Measurements from ENCODE around the gene KIN.
"Not testable (repeated sequence)": the region's sequence is repeated elsewhere in the genome, so short reads cannot be mapped to it uniquely, and the experiment has no call there.

The KIN gene

GRCh38 chr10:7802606-7803005, 14.8 kb upstream of the KIN start:
- in situ Hi-C loops (cut with MboI; ENCODE audit: low pct_unique_long_range_greater_than_20kb, low sequenced_read_pairs): no loop called here
- DNase-seq: no peak

- in situ Hi-C loops (cut with MboI; ENCODE audit: low pct_unique_long_range_greater_than_20kb, low sequenced_read_pairs): no loop called here
- no peak for DNase-seq
Observed at GRCh38 chr10:7797582-7797981, 9.8 kb upstream of the KIN start.

GRCh38 chr10:7795605-7796004, 7.8 kb upstream of the KIN start:
- in situ Hi-C loops (cut with MboI; ENCODE audit: low pct_unique_long_range_greater_than_20kb, low sequenced_read_pairs): no loop called here
- DNase-seq: no peak

GRCh38 chr10:7794251-7795026, 6.6 kb upstream of the KIN start:
- in situ Hi-C loops (cut with MboI; ENCODE audit: low pct_unique_long_range_greater_than_20kb, low sequenced_read_pairs): no loop called here
- DNase-seq: no peak

- in situ Hi-C loops (cut with MboI; ENCODE audit: low pct_unique_long_range_greater_than_20kb, low sequenced_read_pairs): no loop called here
- no peak for DNase-seq
Observed at GRCh38 chr10:7792541-7792940, 4.7 kb upstream of the KIN start.

GRCh38 chr10:7789390-7789789, 1.6 kb upstream of the KIN start:
- no peak for DNase-seq
- in situ Hi-C loops (cut with MboI; ENCODE audit: low pct_unique_long_range_greater_than_20kb, low sequenced_read_pairs): no loop called here

- no peak for DNase-seq
- in situ Hi-C loops (cut with MboI; ENCODE audit: low pct_unique_long_range_greater_than_20kb, low sequenced_read_pairs): no loop called here
Observed at GRCh38 chr10:7788639-7789286, 970 bp upstream of the KIN start.

- in situ Hi-C loops (cut with MboI; ENCODE audit: low pct_unique_long_range_greater_than_20kb, low sequenced_read_pairs): no loop called here
- no peak for DNase-seq
Observed at GRCh38 chr10:7787150-7787856, 490 bp downstream of the KIN start.

GRCh38 chr10:7786430-7786829, 1.4 kb downstream of the KIN start:
- no peak for DNase-seq
- in situ Hi-C loops (cut with MboI; ENCODE audit: low pct_unique_long_range_greater_than_20kb, low sequenced_read_pairs): no loop called here

GRCh38 chr10:7782194-7782593, 5.6 kb downstream of the KIN start:
- DNase-seq; in situ Hi-C loops (cut with MboI; ENCODE audit: low pct_unique_long_range_greater_than_20kb, low sequenced_read_pairs): not testable (repeated sequence)

GRCh38 chr10:7776777-7777176, 11.0 kb downstream of the KIN start:
- DNase-seq: no peak
- in situ Hi-C loops (cut with MboI; ENCODE audit: low pct_unique_long_range_greater_than_20kb, low sequenced_read_pairs): no loop called here

- in situ Hi-C loops (cut with MboI; ENCODE audit: low pct_unique_long_range_greater_than_20kb, low sequenced_read_pairs): no loop called here
- no peak for DNase-seq
Observed at GRCh38 chr10:7773845-7774801, 13.7 kb downstream of the KIN start.

GRCh38 chr10:7768417-7768816, 19.4 kb downstream of the KIN start:
- DNase-seq: no peak
- in situ Hi-C loops (cut with MboI; ENCODE audit: low pct_unique_long_range_greater_than_20kb, low sequenced_read_pairs): no loop called here

GRCh38 chr10:7767209-7767608, 20.6 kb downstream of the KIN start:
- in situ Hi-C loops (cut with MboI; ENCODE audit: low pct_unique_long_range_greater_than_20kb, low sequenced_read_pairs): no loop called here
- no peak for DNase-seq

GRCh38 chr10:7766241-7766640, 21.6 kb downstream of the KIN start:
- in situ Hi-C loops (cut with MboI; ENCODE audit: low pct_unique_long_range_greater_than_20kb, low sequenced_read_pairs): no loop called here
- DNase-seq: no peak

- in situ Hi-C loops (cut with MboI; ENCODE audit: low pct_unique_long_range_greater_than_20kb, low sequenced_read_pairs): no loop called here
- peak; percentile 30 for DNase-seq
Observed at GRCh38 chr10:7763929-7764328, 23.9 kb downstream of the KIN start.

GRCh38 chr10:7756360-7756992, 31.3 kb downstream of the KIN start:
- in situ Hi-C loops (cut with MboI; ENCODE audit: low pct_unique_long_range_greater_than_20kb, low sequenced_read_pairs): no loop called here
- peak; percentile 60 for DNase-seq

- no peak for DNase-seq
- in situ Hi-C loops (cut with MboI; ENCODE audit: low pct_unique_long_range_greater_than_20kb, low sequenced_read_pairs): no loop called here
Observed at GRCh38 chr10:7755103-7755502, 32.7 kb downstream of the KIN start.

- no peak for DNase-seq
- in situ Hi-C loops (cut with MboI; ENCODE audit: low pct_unique_long_range_greater_than_20kb, low sequenced_read_pairs): no loop called here
Observed at GRCh38 chr10:7752251-7752650, 35.5 kb downstream of the KIN start.

Measured in KBM-7 (cell line).